Neural cell (in vitro differentiated cells): ENCODE results near the gene GLMN. TPM values are rescaled to one million over a fixed set of nuclear protein-coding genes. Genes with fewer than 3 reads are reported as not detected.
"Not testable (repeated sequence)": the region's sequence is repeated elsewhere in the genome, so short reads cannot be mapped to it uniquely, and the experiment has no call there.

Source experiments
- H2AFZ ChIP-seq: fragments of 200-600, 300-800 bp; sonication (generic), shearing (Covaris generic); 2 replicates; pipeline ENCODE4 v1.6.0; 2014; ENCODE audit warnings: low read depth, mild to moderate bottlenecking, antibody characterized with exemption, low read length, moderate library complexity
- H3F3A ChIP-seq: fragments of 200-600 bp; shearing (Covaris generic); 2 replicates; pipeline ENCODE4 v1.6.1; 2016; ENCODE audit warnings: mild to moderate bottlenecking, moderate library complexity, mixed read lengths, antibody characterized with exemption, low read length; ENCODE audit not compliant: insufficient read depth, poor library complexity, severe bottlenecking
- H3K27ac ChIP-seq: fragments of 200-600, 300-800 bp; sonication (generic), shearing (Covaris generic); 2 replicates; pipeline ENCODE4 v1.5.1; 2014; ENCODE audit warnings: mild to moderate bottlenecking, low read length, moderate library complexity
- H3K27me3 ChIP-seq: fragments of 300-800, 200-600 bp; sonication (generic), shearing (Covaris generic); 2 replicates; pipeline ENCODE4 v1.6.0; 2014; ENCODE audit warnings: mild to moderate bottlenecking, low read depth, low read length, moderate library complexity; ENCODE audit not compliant: insufficient read depth
- H3K36me3 ChIP-seq: fragments of 300-800, 200-600 bp; sonication (generic), shearing (Covaris generic); 2 replicates; pipeline ENCODE4 v1.5.1; 2014; ENCODE audit warnings: mild to moderate bottlenecking, antibody characterized with exemption, low read length, moderate library complexity; ENCODE audit not compliant: insufficient read depth
- H3K4me2 ChIP-seq: fragments of 300-800, 200-600 bp; sonication (generic), shearing (Covaris generic); 2 replicates; pipeline ENCODE4 v1.6.0; 2014; ENCODE audit warnings: mild to moderate bottlenecking, low read length
- H3K4me3 ChIP-seq: fragments of 300-800, 200-600 bp; sonication (generic), shearing (Covaris generic); 2 replicates; pipeline ENCODE4 v1.5.1; 2014; ENCODE audit warnings: mild to moderate bottlenecking, low read length, moderate library complexity
- H3K79me2 ChIP-seq: fragments of 200-600 bp; shearing (Covaris generic); replicated peaks from 2 replicates; pipeline ENCODE4 v1.6.0; 2014; ENCODE audit warnings: mild to moderate bottlenecking, low read length, moderate library complexity; ENCODE audit not compliant: insufficient read depth
- H3K9ac ChIP-seq: fragments of 300-800, 200-600 bp; sonication (generic), shearing (Covaris generic); 2 replicates; pipeline ENCODE4 v1.6.1; 2016; ENCODE audit warnings: mild to moderate bottlenecking, low read length, mixed read lengths
- H3K9me2 ChIP-seq: fragments of 200-600 bp; shearing (Covaris generic); 2 replicates; pipeline ENCODE4 v1.6.1; 2016; ENCODE audit warnings: mild to moderate bottlenecking, low read length, mixed read lengths; ENCODE audit not compliant: insufficient read depth
- H3K9me3 ChIP-seq: fragments of 200-600, 300-800 bp; sonication (generic), shearing (Covaris generic); 2 replicates; pipeline ENCODE4 v1.6.1; 2016; ENCODE audit warnings: mild to moderate bottlenecking, mixed run types, low read length, moderate library complexity, mixed read lengths
- H4K20me1 ChIP-seq: fragments of 200-600 bp; shearing (Covaris generic); 2 replicates; pipeline ENCODE4 v1.6.1; 2016; ENCODE audit warnings: mild to moderate bottlenecking, mixed run types; ENCODE audit not compliant: insufficient read depth
- CTCF ChIP-seq: fragments of 450-650 bp; IDR thresholded peaks from 2 replicates; pipeline ENCODE4 v1.5.1; 2014; ENCODE audit warnings: antibody characterized with exemption, mild to moderate bottlenecking, moderate library complexity; ENCODE audit not compliant: poor library complexity, severe bottlenecking
- EP300 ChIP-seq: fragments of 450-650 bp; conservative IDR thresholded peaks from 2 replicates; pipeline ENCODE4 v1.6.1; 2014; ENCODE audit warnings: antibody characterized with exemption, mild to moderate bottlenecking, moderate library complexity; ENCODE audit not compliant: poor library complexity, severe bottlenecking
- EZH2 ChIP-seq: fragments of 200-600, 300-800 bp; shearing (Covaris generic), sonication (generic); IDR thresholded peaks from 2 replicates; pipeline ENCODE4 v1.6.1; 2014; ENCODE audit warnings: antibody characterized with exemption, low read length, borderline replicate concordance, mild to moderate bottlenecking; ENCODE audit not compliant: insufficient read depth, poor library complexity, severe bottlenecking
- MXI1 ChIP-seq: fragments of 450-650 bp; conservative IDR thresholded peaks from 2 replicates; pipeline ENCODE4 v1.6.1; 2014; ENCODE audit warnings: antibody characterized with exemption, mild to moderate bottlenecking; ENCODE audit not compliant: poor library complexity, severe bottlenecking
- POLR2AphosphoS5 ChIP-seq: IDR thresholded peaks from 2 replicates; pipeline ENCODE4 v1.6.1; 2012
- RAD21 ChIP-seq: fragments of 450-650 bp; conservative IDR thresholded peaks from 2 replicates; pipeline ENCODE4 v1.6.1; 2014; ENCODE audit warnings: antibody characterized with exemption, mild to moderate bottlenecking, moderate library complexity
- REST ChIP-seq: IDR thresholded peaks from 2 replicates; pipeline ENCODE4 v1.6.1; 2012; ENCODE audit warnings: borderline replicate concordance
- SMC3 ChIP-seq: fragments of 450-650 bp; conservative IDR thresholded peaks from 2 replicates; pipeline ENCODE4 v1.6.1; 2014; ENCODE audit warnings: antibody characterized with exemption, mild to moderate bottlenecking, moderate library complexity; ENCODE audit not compliant: poor library complexity
- TAF1 ChIP-seq: IDR thresholded peaks from 2 replicates; pipeline ENCODE4 v1.6.1; 2012; ENCODE audit warnings: low read depth
- polyA plus RNA-seq: library from polyadenylated mRNA; depleted of rRNA; stranded (reverse); fragments of >200 nt; gene quantifications from 2 replicates; pipeline ENCODE4 v1.2.3, GENCODE V29; 2014

Gene GLMN
- polyA plus RNA-seq, 1 donor from 2014 or later, result 40.2 TPM

- Histone ChIP-seq H3F3A (no peaks in the 10 kb centered on the region), H3K27me3 (no peaks in the 10 kb centered on the region), H4K20me1 (no peaks in the 10 kb centered on the region), H3K4me3 (no peak overlapping the region), H3K27ac (no peak overlapping the region), H3K79me2 (no peaks in the 10 kb centered on the region), H3K4me2 (no peak overlapping the region), H3K36me3 (peaks cover 4% of the 10 kb centered on the region), H3K9me3 (no peaks in the 10 kb centered on the region), H3K9me2 (no peaks in the 10 kb centered on the region), H2AFZ (no peak overlapping the region), H3K9ac (no peak overlapping the region)
- TF ChIP-seq EP300, result no peak
- no peak for TF ChIP-seq REST
- no peak for TF ChIP-seq MXI1
- no peak for TF ChIP-seq TAF1
- no peak for TF ChIP-seq POLR2AphosphoS5
- TF ChIP-seq CTCF, result peak; percentile 81
- no peak for TF ChIP-seq EZH2
- TF ChIP-seq RAD21, result peak; percentile 83
- TF ChIP-seq SMC3, result peak; percentile 84
Observed at GRCh38 chr1:92291372-92291999, 7.3 kb downstream of the GLMN start.

GRCh38 chr1:92281411-92281810 is 17.4 kb downstream of the GLMN start:
- H3K79me2 ChIP-seq, H3K27me3 ChIP-seq, H3K9me3 ChIP-seq, H3K4me2 ChIP-seq, H3K9ac ChIP-seq, H3K4me3 ChIP-seq, H3K9me2 ChIP-seq, H3K27ac ChIP-seq, H3F3A ChIP-seq, H3K36me3 ChIP-seq, H4K20me1 ChIP-seq, H2AFZ ChIP-seq: not testable (repeated sequence)

- H2AFZ ChIP-seq, H3K9me3 ChIP-seq, H3F3A ChIP-seq, H4K20me1 ChIP-seq, H3K27ac ChIP-seq, H3K36me3 ChIP-seq, H3K9ac ChIP-seq, H3K27me3 ChIP-seq, H3K79me2 ChIP-seq, H3K4me2 ChIP-seq, H3K9me2 ChIP-seq, H3K4me3 ChIP-seq: not testable (repeated sequence)
Observed at GRCh38 chr1:92279781-92280180, 19.0 kb downstream of the GLMN start.
